Smooth muscle cell (in vitro differentiated cells): Measurements from ENCODE around the gene EXOC3. TPM values are rescaled to one million over a fixed set of nuclear protein-coding genes. Genes with fewer than 3 reads are reported as not detected.
"Not testable (repeated sequence)": the region's sequence is repeated elsewhere in the genome, so short reads cannot be mapped to it uniquely, and the experiment has no call there.

ENCODE experiments used
- DNase-seq: peaks from one replicate; lab custom pipeline; 2025; ENCODE audit not compliant: unreplicated experiment; lab: John Stamatoyannopoulos, UW
- H2AFZ ChIP-seq: fragments of 200-600 bp; sonication (generic); 2 replicates; pipeline ENCODE4 v1.6.0; 2016; ENCODE audit warnings: antibody characterized with exemption, low read depth, mild to moderate bottlenecking
- H3F3A ChIP-seq: fragments of 200-600 bp; sonication (generic); 2 replicates; pipeline ENCODE4 v1.6.0; 2017; ENCODE audit warnings: antibody characterized with exemption, low read depth
- H3K27ac ChIP-seq: fragments of 200-600 bp; sonication (generic); 2 replicates; pipeline ENCODE4 v1.5.1; 2016; ENCODE audit warnings: low read depth, mild to moderate bottlenecking
- H3K27me3 ChIP-seq: fragments of 200-600 bp; sonication (generic); 2 replicates; pipeline ENCODE4 v1.6.1; 2016; ENCODE audit warnings: low read depth, mild to moderate bottlenecking
- H3K36me3 ChIP-seq: fragments of 200-600 bp; sonication (generic); 2 replicates; pipeline ENCODE4 v1.5.1; 2016; ENCODE audit warnings: low read depth
- H3K4me1 ChIP-seq: fragments of 200-600 bp; sonication (generic); 2 replicates; pipeline ENCODE4 v1.5.1; 2016; ENCODE audit warnings: low read depth
- H3K4me2 ChIP-seq: fragments of 200-600 bp; sonication (generic); 2 replicates; pipeline ENCODE4 v1.6.0; 2016; ENCODE audit warnings: mild to moderate bottlenecking
- H3K4me3 ChIP-seq: fragments of 200-600 bp; sonication (generic); 2 replicates; pipeline ENCODE4 v1.5.1; 2016; ENCODE audit warnings: mild to moderate bottlenecking
- H3K79me2 ChIP-seq: fragments of 200-600 bp; sonication (generic); 2 replicates; pipeline ENCODE4 v1.6.0; 2016; ENCODE audit warnings: low read depth, mild to moderate bottlenecking
- H3K9ac ChIP-seq: fragments of 200-600 bp; sonication (generic); 2 replicates; pipeline ENCODE4 v1.6.0; 2016; ENCODE audit warnings: low read depth
- H3K9me3 ChIP-seq: fragments of 200-600 bp; sonication (generic); replicated peaks from 2 replicates; pipeline ENCODE4 v1.5.1; 2016; ENCODE audit warnings: low read depth
- H4K20me1 ChIP-seq: fragments of 200-600 bp; sonication (generic); 2 replicates; pipeline ENCODE4 v1.6.0; 2016; ENCODE audit warnings: low read depth
- CTCF ChIP-seq: fragments of 200-600 bp; sonication (generic); IDR thresholded peaks from 2 replicates; pipeline ENCODE4 v1.5.1; 2017; ENCODE audit warnings: borderline replicate concordance, mild to moderate bottlenecking, antibody characterized with exemption; ENCODE audit not compliant: insufficient read depth, poor library complexity, severe bottlenecking
- WGBS: methylation state at CpG from one replicate; pipeline ENCODE4 v1.1.7; 2016; ENCODE audit warnings: low lambda C conversion rate; 5-methylcytosine and 5-hydroxymethylcytosine counted together
- polyA plus RNA-seq: library from polyadenylated mRNA; unstranded; fragments of >200 nt; fragmentation: Nextera tagmentation; extraction: Ambion mirVana; gene quantifications from 2 replicates; pipeline ENCODE4 v1.2.1, GENCODE V29; 2016
- total RNA-seq: library from RNA; depleted of rRNA; stranded (reverse); fragments of >200 nt; gene quantifications from 2 replicates; pipeline ENCODE4 v1.2.3, GENCODE V29; 2014

Gene EXOC3
- total and polyA plus RNA-seq, 2 experiments from 2014 or later: 23.6 to 30.5 TPM

- 33% methylated on average over 21 of the region's 21 CpGs for WGBS
- H3K36me3 ChIP-seq: no peaks in the 10 kb centered on the region
- no peak overlapping the region for H3K4me3 ChIP-seq
- peaks cover 23% of the 10 kb centered on the region for H3K4me1 ChIP-seq
- H4K20me1 ChIP-seq: no peaks in the 10 kb centered on the region
- no peak overlapping the region for H2AFZ ChIP-seq
- no peaks in the 10 kb centered on the region for H3K27me3 ChIP-seq
- no peaks in the 10 kb centered on the region for H3K9me3 ChIP-seq
- H3K79me2 ChIP-seq: no peaks in the 10 kb centered on the region
- peak overlapping the region; percentile 99 for H3K27ac ChIP-seq
- H3K4me2 ChIP-seq: peak overlapping the region; percentile 56
- peak; percentile 70 for DNase-seq
- H3K9ac ChIP-seq: peak overlapping the region; percentile 89
- peaks cover 23% of the 10 kb centered on the region for H3F3A ChIP-seq
- no peak for TF ChIP-seq CTCF
Observed at GRCh38 chr5:395156-395920, 47.6 kb upstream of the EXOC3 start.

GRCh38 chr5:395921-396530 lies 47.0 kb upstream of the EXOC3 start:
- DNase-seq: no peak
- Histone ChIP-seq H2AFZ (no peak overlapping the region), H3K4me1 (peaks cover 26% of the 10 kb centered on the region), H3K4me3 (no peak overlapping the region), H3K27ac (peak overlapping the region; percentile 99), H3K4me2 (peak overlapping the region; percentile 47), H3F3A (peaks cover 23% of the 10 kb centered on the region), H3K9ac (peak overlapping the region; percentile 89), H3K27me3 (no peaks in the 10 kb centered on the region), H3K79me2 (no peaks in the 10 kb centered on the region), H3K36me3 (no peaks in the 10 kb centered on the region), H3K9me3 (no peaks in the 10 kb centered on the region), H4K20me1 (no peaks in the 10 kb centered on the region)
- WGBS: 92% methylated on average over 13 of the region's 17 CpGs
- TF ChIP-seq CTCF: no peak

GRCh38 chr5:396531-396961 lies 46.4 kb upstream of the EXOC3 start:
- no peak for DNase-seq
- WGBS: 96% methylated on average over 7 of the region's 13 CpGs
- Histone ChIP-seq H3K4me3 (no peak overlapping the region), H3K79me2 (no peaks in the 10 kb centered on the region), H3K4me2 (no peak overlapping the region), H3K9ac (peak overlapping the region; percentile 89), H3K27ac (peak overlapping the region; percentile 99), H3K27me3 (no peaks in the 10 kb centered on the region), H4K20me1 (no peaks in the 10 kb centered on the region), H3F3A (peaks cover 23% of the 10 kb centered on the region), H3K36me3 (no peaks in the 10 kb centered on the region), H2AFZ (no peak overlapping the region), H3K9me3 (no peaks in the 10 kb centered on the region), H3K4me1 (peaks cover 26% of the 10 kb centered on the region)
- no peak for TF ChIP-seq CTCF

GRCh38 chr5:398141-398474 lies 44.9 kb upstream of the EXOC3 start:
- H3K4me2 ChIP-seq, H2AFZ ChIP-seq, H3K36me3 ChIP-seq, H4K20me1 ChIP-seq, H3K79me2 ChIP-seq, DNase-seq, H3K9me3 ChIP-seq, H3K27me3 ChIP-seq, H3K4me3 ChIP-seq: not testable (repeated sequence)
- Histone ChIP-seq H3K4me1 (peaks cover 24% of the 10 kb centered on the region), H3K27ac (peak overlapping the region; percentile 100), H3K9ac (peak overlapping the region; percentile 99), H3F3A (peaks cover 23% of the 10 kb centered on the region)
- WGBS: 99% methylated on average over 15 of the region's 15 CpGs
